ENCODE results near the gene KLHDC10. TPM values are rescaled to one million over a fixed set of nuclear protein-coding genes. Genes with fewer than 3 reads are reported as not detected.
A peak's percentile ranks its signal among the peaks of the same experiment; 100 is the strongest.
"Not testable (repeated sequence)": the region's sequence is repeated elsewhere in the genome, so short reads cannot be mapped to it uniquely, and the experiment has no call there.

Gene KLHDC10
- total RNA-seq, 8 experiments from 2014 or later, result 22.8 to 61.0 (median 40.5) TPM

- in situ Hi-C loops (cut with MboI; ENCODE audit: low pct_unique_long_range_greater_than_20kb in 2 of 9, low sequenced_read_pairs in 9 of 9, unreplicated experiment in 9 of 9), result no loop called here
- peak overlapping the region; percentile 91 to 95 for H3K27ac ChIP-seq
- 3 to 53% (median 47%) methylated on average over 3 to 9 of the region's 39 CpGs; no CpG with 5 or more reads in 7 of the 10 experiments for WGBS, 10 experiments
- peak; percentile 62 to 96 (median 94) for ATAC-seq (replicated peaks in 6 of 8)
- H3K4me3 ChIP-seq, result peak overlapping the region in 4 of 5 donors; percentile 1 to 26 (median 12)
- peaks cover 40 to 44% of the 10 kb centered on the region in 2 donors for H3K4me1 ChIP-seq (replicated peaks in 1 of 2)
These were observed 71.0 kb downstream of the KLHDC10 start for GRCh38 chr7:130141161-130141883.

GRCh38 chr7:130141884-130142653 lies 71.7 kb downstream of the KLHDC10 start:
- WGBS, 10 experiments, result 54 to 100% (median 80%) methylated on average over 1 to 4 of the region's 17 CpGs; no CpG with 5 or more reads in 4 of the 10 experiments
- in situ Hi-C loops (cut with MboI; ENCODE audit: low pct_unique_long_range_greater_than_20kb in 2 of 9, low sequenced_read_pairs in 9 of 9, unreplicated experiment in 9 of 9), result no loop called here
- H3K4me3 ChIP-seq, result peak overlapping the region in 4 of 5 donors; percentile 1 to 26 (median 12)
- peaks cover 40 to 44% of the 10 kb centered on the region in 2 donors for H3K4me1 ChIP-seq (replicated peaks in 1 of 2)
- H3K27ac ChIP-seq, result peak overlapping the region; percentile 91 to 95
- peak in 5 of 8 experiments; percentile 5 to 12 (median 9) for ATAC-seq (replicated peaks in 6 of 8)

GRCh38 chr7:130142654-130143333 lies 72.5 kb downstream of the KLHDC10 start:
- Histone ChIP-seq H3K4me3 (no peak overlapping the region), H3K4me1 (replicated peaks in 1 of 2) (peaks cover 40 to 44% of the 10 kb centered on the region in 2 donors), H3K27ac (peak overlapping the region; percentile 91 to 95)
- ATAC-seq (replicated peaks in 6 of 8), result no peak
- in situ Hi-C loops (cut with MboI; ENCODE audit: low pct_unique_long_range_greater_than_20kb in 2 of 9, low sequenced_read_pairs in 9 of 9, unreplicated experiment in 9 of 9), result no loop called here
- 66 to 100% (median 100%) methylated on average over 1 to 6 of the region's 14 CpGs; no CpG with 5 or more reads in 4 of the 10 experiments for WGBS, 10 experiments

- Histone ChIP-seq H3K27ac (no peak overlapping the region), H3K4me1 (replicated peaks in 1 of 2) (peaks cover 40 to 44% of the 10 kb centered on the region in 2 donors), H3K4me3 (no peak overlapping the region)
- 100% methylated on average over 1 of the region's 5 CpGs; no CpG with 5 or more reads in 7 of the 10 experiments for WGBS, 10 experiments
- ATAC-seq (replicated peaks in 6 of 8), result no peak
- in situ Hi-C loops (cut with MboI; ENCODE audit: low pct_unique_long_range_greater_than_20kb in 2 of 9, low sequenced_read_pairs in 9 of 9, unreplicated experiment in 9 of 9), result no loop called here
These were observed 73.0 kb downstream of the KLHDC10 start for GRCh38 chr7:130143334-130143732.

- no peak overlapping the region for H3K4me3 ChIP-seq
- peak overlapping the region; percentile 3 to 10 for H3K27ac ChIP-seq
- peaks cover 40 to 44% of the 10 kb centered on the region in 2 donors for H3K4me1 ChIP-seq (replicated peaks in 1 of 2)
- in situ Hi-C loops (cut with MboI; ENCODE audit: low pct_unique_long_range_greater_than_20kb in 2 of 9, low sequenced_read_pairs in 9 of 9, unreplicated experiment in 9 of 9), result no loop called here
- WGBS, 10 experiments, result 60 to 100% (median 85%) methylated on average over 1 to 2 of the region's 3 CpGs; no CpG with 5 or more reads in 6 of the 10 experiments
- ATAC-seq (replicated peaks in 6 of 8), result no peak
These were observed 73.6 kb downstream of the KLHDC10 start for GRCh38 chr7:130143986-130144311.

- ATAC-seq (replicated peaks in 6 of 8), result peak in 2 of 8 experiments; percentile 5 to 32
- Histone ChIP-seq H3K4me3 (no peak overlapping the region), H3K4me1 (replicated peaks in 1 of 2) (peaks cover 40 to 44% of the 10 kb centered on the region in 2 donors), H3K27ac (peak overlapping the region; percentile 10 to 13)
- 43 to 77% (median 65%) methylated on average over 2 to 11 of the region's 14 CpGs for WGBS, 10 experiments
- in situ Hi-C loops (cut with MboI; ENCODE audit: low pct_unique_long_range_greater_than_20kb in 2 of 9, low sequenced_read_pairs in 9 of 9, unreplicated experiment in 9 of 9), result no loop called here
These were observed 74.2 kb downstream of the KLHDC10 start for GRCh38 chr7:130144312-130145171.

- ATAC-seq (replicated peaks in 6 of 8), result no peak
- in situ Hi-C loops (cut with MboI; ENCODE audit: low pct_unique_long_range_greater_than_20kb in 2 of 9, low sequenced_read_pairs in 9 of 9, unreplicated experiment in 9 of 9), result no loop called here
- WGBS, 10 experiments, result 62 to 94% (median 86%) methylated on average over 1 to 11 of the region's 14 CpGs
- Histone ChIP-seq H3K4me1 (replicated peaks in 1 of 2) (peaks cover 40 to 43% of the 10 kb centered on the region in 2 donors), H3K27ac (peak overlapping the region in 1 of 2 donors; percentile 34), H3K4me3 (no peak overlapping the region)
These were observed 75.2 kb downstream of the KLHDC10 start for GRCh38 chr7:130145424-130146100.

GRCh38 chr7:130146142-130146541 lies 75.8 kb downstream of the KLHDC10 start:
- peaks cover 34 to 38% of the 10 kb centered on the region in 2 donors for H3K4me1 ChIP-seq (replicated peaks in 1 of 2)
- 83 to 100% (median 92%) methylated on average over 1 to 5 of the region's 5 CpGs; no CpG with 5 or more reads in 2 of the 10 experiments for WGBS, 10 experiments
- in situ Hi-C loops (cut with MboI; ENCODE audit: low pct_unique_long_range_greater_than_20kb in 2 of 9, low sequenced_read_pairs in 9 of 9, unreplicated experiment in 9 of 9); H3K27ac ChIP-seq; ATAC-seq (replicated peaks in 6 of 8); H3K4me3 ChIP-seq: not testable (repeated sequence)

- Histone ChIP-seq H3K27ac (no peak overlapping the region), H3K4me3 (no peak overlapping the region), H3K4me1 (replicated peaks in 1 of 2) (peaks cover 27 to 32% of the 10 kb centered on the region in 2 donors)
- no peak for ATAC-seq (replicated peaks in 6 of 8)
- in situ Hi-C loops (cut with MboI; ENCODE audit: low pct_unique_long_range_greater_than_20kb in 2 of 9, low sequenced_read_pairs in 9 of 9, unreplicated experiment in 9 of 9), result no loop called here
- WGBS, 10 experiments, result 90 to 100% (median 96%) methylated on average over 1 to 6 of the region's 9 CpGs; no CpG with 5 or more reads in 3 of the 10 experiments
These were observed 76.5 kb downstream of the KLHDC10 start for GRCh38 chr7:130146693-130147405.

GRCh38 chr7:130147710-130148325 lies 77.5 kb downstream of the KLHDC10 start:
- Histone ChIP-seq H3K27ac (no peak overlapping the region), H3K4me1 (replicated peaks in 1 of 2) (peaks cover 17 to 23% of the 10 kb centered on the region in 2 donors), H3K4me3 (no peak overlapping the region)
- WGBS, 10 experiments, result 20 to 100% (median 95%) methylated on average over 1 to 8 of the region's 14 CpGs; no CpG with 5 or more reads in 4 of the 10 experiments
- in situ Hi-C loops (cut with MboI; ENCODE audit: low pct_unique_long_range_greater_than_20kb in 2 of 9, low sequenced_read_pairs in 9 of 9, unreplicated experiment in 9 of 9), result no loop called here
- ATAC-seq (replicated peaks in 6 of 8), result no peak

- Histone ChIP-seq H3K27ac (no peak overlapping the region), H3K4me1 (replicated peaks in 1 of 2) (peaks cover 16 to 19% of the 10 kb centered on the region in 2 donors), H3K4me3 (no peak overlapping the region)
- WGBS, 10 experiments, result 33 to 100% (median 85%) methylated on average over 1 to 8 of the region's 9 CpGs; no CpG with 5 or more reads in 2 of the 10 experiments
- ATAC-seq (replicated peaks in 6 of 8), result peak in 2 of 8 experiments; percentile 24 to 29
- in situ Hi-C loops (cut with MboI; ENCODE audit: low pct_unique_long_range_greater_than_20kb in 2 of 9, low sequenced_read_pairs in 9 of 9, unreplicated experiment in 9 of 9), result no loop called here
These were observed 78.2 kb downstream of the KLHDC10 start for GRCh38 chr7:130148561-130148960.
